Activated naive CD4-positive, alpha-beta T cell treated with Interleukin-2 at 50 U/mL for 16 hours (primary cell): Measurements from ENCODE around the gene CCDC144A.
"Not testable (repeated sequence)": the region's sequence is repeated elsewhere in the genome, so short reads cannot be mapped to it uniquely, and the experiment has no call there.

Experiments
- DNase-seq: peaks from one replicate; pipeline ENCODE4 v3.0.0-alpha.2; 2020

CCDC144A gene, protein sequence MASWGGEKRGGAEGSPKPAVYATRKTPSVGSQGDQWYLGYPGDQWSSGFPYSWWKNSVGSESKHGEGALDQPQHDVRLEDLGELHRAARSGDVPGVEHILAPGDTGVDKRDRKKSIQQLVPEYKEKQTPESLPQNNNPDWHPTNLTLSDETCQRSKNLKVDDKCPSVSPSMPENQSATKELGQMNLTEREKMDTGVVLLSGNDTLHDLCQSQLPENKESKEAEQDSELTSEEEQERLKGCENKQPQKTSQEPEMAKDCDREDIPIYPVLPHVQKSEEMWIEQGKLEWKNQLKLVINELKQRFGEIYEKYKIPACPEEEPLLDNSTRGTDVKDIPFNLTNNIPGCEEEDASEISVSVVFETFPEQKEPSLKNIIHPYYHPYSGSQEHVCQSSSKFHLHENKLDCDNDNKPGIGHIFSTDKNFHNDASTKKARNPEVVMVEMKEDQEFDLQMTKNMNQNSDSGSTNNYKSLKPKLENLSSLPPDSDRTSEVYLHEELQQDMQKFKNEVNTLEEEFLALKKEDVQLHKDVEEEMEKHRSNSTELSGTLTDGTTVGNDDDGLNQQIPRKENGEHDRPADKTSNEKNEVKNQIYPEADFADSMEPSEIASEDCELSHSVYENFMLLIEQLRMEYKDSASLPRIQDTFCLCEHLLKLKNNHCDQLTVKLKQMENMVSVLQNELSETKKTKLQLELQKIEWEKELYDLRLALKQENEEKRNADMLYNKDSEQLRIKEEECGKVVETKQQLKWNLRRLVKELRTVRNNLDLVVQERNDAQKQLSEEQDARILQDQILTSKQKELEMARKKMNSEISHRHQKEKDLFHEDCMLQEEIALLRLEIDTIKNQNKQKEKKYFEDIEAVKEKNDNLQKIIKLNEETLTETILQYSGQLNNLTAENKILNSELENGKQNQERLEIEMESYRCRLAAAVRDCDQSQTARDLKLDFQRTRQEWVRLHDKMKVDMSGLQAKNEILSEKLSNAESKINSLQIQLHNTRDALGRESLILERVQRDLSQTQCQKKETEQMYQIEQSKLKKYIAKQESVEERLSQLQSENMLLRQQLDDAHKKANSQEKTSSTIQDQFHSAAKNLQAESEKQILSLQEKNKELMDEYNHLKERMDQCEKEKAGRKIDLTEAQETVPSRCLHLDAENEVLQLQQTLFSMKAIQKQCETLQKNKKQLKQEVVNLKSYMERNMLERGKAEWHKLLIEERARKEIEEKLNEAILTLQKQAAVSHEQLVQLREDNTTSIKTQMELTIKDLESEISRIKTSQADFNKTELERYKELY (N-terminal part only)

DNA sequence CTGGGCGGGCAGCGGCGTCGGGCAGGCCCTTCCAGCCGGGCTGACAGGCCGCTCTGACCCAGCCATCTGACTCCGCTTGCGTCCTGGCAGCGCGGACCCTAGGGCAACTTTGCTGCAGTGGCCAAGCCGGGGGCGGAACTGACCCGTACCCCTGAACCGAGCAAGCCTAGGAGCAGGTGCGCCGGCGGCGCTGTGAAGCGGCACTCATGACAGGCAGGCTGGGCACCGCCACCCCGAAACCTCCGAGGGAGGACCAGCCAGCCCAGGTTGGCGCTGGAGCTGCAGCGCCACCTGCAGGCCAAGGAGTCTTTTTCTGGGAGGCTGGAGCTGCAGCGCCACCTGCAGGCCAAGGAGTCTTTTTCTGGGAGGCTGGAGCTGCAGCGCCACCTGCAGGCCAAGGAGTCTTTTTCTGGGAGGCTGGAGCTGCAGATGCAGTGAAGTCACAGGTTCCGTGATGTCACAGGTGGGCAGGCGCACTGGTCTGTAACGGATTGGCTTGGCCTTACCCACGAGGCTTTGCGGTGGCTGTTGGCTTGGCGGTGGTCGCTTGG lies at the start of gene CCDC144A:
TSS of gene CCDC144A (plus strand) at position 511 of the 551 bp plus-strand sequence. CDS start 160 bp downstream, outside the sequence.
- peak; percentile 79 for DNase-seq

DNA sequence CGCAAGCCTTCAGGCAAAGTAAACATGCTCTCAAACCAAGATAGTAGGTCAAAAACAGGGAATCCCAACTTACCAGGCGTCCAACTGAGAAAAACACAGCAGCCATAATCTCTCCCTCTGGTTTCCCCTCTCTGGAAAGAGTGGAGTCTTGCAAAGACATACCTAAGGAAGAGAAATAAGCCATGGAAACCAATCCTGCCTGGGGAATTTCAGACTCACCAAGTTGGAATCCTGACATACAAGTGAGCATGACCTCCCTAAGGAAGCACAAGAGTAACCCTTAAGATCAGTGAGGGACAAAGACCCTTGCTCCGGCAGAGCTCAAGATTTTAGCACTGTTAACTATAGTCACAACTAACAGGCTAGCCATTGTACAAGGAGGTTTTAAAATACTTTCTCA lies 40.5 kb upstream of the CCDC144A start:
- no peak for DNase-seq

DNA sequence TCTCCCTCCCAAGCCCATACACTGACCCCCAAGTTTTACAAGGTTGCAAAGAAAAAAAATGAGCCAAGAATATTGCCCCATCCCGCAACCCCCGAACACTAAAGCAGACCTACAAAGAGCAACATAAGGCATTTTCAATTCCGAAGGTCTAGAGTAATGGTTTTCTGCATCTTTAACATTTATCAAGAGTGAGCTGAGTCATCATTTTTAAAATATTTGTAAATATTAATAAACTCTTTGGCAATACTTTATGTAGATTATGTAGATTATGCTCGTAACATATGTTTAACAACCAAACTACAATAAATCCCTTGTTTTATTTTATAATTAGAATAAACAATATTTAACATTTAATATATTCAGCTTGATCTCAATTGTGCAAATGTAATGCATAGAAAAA lies 37.8 kb upstream of the CCDC144A start:
- no peak for DNase-seq

DNA sequence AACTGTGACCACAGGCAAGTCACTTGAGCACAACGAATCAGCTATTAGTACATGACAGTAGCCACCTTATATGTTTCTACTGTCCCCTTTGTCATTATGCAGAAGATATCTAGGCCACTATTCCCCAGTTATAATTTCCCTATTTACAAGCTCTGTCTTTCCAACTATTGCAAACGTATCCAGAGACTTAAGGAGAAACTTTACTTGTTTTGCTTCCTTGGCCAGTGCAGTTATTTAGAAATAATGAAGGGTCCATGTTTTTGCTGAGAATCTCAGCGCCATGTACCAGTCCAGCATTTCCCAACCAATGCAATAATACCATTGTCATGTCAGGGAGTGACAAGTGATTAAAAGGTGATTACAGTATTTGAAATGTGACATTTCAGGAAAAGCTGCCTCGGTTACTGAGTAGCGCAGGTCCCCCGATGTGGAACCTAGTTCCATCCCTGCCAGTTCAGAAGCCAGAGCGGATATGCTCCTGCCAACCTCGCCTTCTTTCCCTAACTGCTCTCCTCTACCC lies 37.1 kb upstream of the CCDC144A start:
- DNase-seq: no peak

DNA sequence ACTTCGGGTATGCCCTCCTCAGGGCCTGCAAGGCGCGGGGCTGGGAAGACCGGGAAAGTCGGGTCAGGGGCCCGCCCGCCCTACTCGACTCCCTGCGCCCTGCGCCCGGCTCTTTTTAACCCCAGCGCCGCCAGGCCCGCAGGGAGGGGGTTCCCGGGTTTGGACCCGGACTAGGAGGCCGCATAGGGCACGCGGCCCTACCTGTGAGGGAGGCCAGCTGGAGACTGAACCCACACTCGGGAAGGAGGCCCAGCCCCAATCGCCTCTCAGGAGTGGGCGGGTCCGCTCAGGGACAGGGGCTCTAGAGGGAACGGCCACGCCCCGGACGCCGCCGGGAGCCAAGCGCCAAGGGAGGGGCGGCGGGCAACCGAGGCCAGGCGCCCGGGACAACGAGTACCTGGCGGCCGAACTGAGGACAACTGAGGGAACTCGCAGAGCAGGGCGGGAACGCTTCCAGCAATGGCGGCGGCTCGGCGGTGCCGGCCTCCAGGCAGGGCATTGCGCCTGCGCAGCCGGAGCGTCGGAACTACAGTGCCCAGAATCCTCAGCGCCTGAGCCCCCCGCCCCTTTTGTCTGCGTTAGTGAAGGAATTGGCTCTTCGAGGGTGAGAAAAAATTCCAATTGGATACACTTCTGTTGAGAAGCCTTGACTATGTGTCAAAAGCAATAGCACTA lies 36.5 kb upstream of the CCDC144A start, which contains the start of gene ZNF624:
TSS of gene ZNF624 (minus strand) at position 484 of the 675 bp plus-strand sequence.
- DNase-seq: peak; percentile 89

DNA sequence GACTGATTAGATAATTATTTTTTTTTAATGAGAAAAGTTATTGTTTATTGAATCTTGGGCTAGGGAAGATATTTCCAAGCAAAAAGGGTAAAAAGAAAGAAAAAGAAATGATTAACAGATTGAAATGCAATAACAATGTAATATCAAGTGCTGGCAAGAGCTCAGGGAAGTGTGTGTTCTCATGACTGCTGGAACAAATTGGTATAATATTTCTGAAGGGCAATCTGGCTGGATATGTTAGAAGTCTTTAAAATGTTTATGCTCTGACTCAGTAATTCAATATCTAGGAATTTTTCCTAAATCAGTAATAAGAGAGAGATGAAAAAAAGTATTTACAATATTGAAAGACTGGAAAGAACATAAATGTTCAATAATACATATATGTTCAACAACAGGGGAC lies 28.8 kb upstream of the CCDC144A start:
- no peak for DNase-seq

DNA sequence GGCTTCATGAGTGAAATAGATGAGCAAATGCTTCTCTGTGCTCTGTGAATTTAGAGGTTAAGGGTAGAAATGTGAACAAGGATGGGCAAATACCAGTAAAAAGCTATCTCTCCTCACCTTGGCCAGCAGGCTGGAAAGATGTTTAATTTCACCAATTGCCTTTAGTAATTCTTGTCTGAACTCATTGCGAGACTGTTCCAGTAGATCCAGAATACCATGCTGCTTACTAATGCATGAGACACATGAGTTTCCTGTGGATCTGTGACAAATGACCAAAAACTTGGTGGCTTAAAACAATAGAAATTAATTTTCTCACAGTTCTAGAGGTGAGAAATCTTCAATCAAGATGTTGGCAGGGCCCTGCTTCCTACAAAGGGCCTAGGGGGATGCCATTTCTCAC lies 27.1 kb upstream of the CCDC144A start:
- DNase-seq: no peak

DNA sequence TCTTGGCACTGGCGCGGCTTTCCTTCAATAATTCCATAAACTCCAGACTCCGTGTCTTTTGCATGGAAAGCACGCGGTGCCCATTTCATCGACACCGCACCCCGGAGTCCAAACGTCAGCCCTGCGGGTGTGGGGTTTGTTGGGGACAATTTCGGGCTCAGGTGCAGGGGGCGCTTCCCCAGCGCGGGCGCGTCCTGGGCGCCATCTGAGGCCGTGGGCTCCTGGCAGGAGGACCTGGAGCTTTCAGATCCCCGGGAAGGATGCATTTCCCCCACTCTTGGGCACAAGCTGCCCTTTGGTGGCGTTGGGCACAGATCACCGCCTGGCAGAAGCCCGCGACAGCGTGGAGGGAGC lies 23.5 kb upstream of the CCDC144A start:
- not testable (repeated sequence) for DNase-seq

DNA sequence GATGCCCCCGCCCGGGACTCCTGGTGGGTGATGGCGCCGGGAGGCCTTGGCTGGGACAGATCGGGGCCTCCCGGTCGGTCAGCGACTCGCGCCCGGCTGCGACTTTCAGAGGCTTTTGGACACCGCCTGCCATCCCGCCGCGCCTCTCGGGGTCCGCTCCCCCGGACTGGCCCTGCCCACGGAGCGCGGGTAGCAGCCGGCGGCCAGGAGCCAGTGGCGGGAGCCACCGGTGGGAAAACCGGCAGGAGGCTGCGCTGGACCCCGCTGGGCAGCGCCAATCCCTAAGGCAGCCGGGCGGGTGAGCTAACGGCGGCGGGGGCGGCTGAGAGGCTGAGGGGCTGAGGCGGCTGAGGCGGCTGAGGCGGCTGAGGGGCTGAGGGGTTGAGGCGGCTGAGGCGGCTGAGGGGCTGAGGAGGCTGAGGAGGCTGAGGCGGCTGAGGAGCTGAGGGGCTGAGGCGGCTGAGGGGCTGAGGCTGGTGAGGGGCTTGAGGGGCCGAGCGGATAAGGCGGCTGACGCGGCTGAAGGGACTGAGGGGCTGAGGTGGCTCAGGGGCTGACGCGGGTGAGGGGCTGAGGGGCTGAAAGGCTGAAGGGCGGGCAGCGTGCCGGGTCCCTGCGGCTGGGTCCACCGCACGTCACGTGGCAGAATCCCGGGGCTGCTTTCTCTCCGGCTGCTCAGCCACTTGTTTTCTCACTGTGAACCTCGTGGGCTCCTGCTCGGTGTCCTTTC lies 23.0 kb upstream of the CCDC144A start:
- peak; percentile 4 for DNase-seq

DNA sequence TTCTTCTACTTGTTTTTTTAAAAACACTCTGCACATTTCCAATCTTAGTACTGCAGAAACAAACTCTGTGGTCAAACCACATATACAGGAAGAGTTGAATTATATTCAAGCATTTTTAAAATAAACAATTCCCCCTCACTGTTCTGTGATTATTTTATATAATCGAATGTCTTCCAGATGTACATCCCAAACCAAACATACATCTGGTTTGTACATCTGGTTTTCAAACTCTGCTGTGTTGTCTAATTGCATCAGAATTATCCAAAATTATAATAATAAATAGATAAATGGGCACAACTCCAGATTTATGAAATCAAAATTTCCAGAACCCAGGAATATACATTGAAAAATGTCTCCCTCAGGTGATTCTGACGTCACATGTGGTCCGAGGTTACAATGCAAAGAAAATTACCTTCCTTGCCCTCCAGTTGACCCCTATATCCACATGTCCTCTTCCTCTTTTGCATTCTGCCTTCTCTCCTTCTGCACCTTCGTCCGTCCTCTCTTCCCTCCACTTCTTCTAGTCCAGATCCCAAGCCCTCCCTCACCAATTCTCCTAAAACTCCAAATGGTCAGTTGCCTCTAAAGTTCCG lies 13.3 kb upstream of the CCDC144A start:
- DNase-seq: no peak

DNA sequence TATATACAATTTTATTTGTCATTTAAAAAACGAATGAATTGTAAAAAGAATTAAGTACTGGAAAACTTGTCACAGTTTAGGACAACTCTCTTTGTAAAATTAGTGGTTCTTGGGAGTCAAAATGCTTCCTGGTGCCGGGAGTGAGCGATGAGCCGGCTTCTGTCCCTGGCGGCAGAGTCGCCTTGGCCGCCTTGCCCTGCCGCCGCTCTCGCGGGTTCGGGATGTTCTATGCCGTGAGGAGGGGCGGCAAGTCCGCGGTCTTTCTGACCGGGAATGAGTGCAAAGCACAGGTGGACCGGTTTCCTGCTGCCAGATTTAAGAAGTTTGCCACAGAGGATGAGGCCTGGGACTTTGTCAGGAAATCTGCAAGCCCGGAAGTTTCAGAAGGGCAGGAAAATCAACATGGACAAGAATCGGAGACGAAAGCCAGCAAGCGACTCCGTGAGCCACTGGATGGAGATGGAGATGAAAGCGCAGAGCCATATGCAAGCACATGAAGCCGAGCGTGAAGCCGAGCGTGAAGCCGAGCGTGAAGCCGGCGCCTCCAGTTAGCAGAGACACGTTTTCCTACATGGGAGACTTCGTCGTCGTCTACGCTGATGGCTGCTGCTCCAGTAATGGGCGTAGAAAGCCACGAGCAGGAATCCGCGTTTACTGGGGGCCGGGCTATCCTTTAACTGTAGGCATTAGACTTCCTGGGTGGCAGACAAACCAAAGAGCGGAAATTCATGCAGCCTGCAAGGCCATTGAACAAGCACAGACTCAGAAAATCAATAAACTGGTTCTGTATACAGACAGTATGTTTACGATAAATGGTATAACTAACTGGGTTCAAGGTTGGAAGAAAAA lies 6.5 kb upstream of the CCDC144A start:
- DNase-seq: not testable (repeated sequence)

DNA sequence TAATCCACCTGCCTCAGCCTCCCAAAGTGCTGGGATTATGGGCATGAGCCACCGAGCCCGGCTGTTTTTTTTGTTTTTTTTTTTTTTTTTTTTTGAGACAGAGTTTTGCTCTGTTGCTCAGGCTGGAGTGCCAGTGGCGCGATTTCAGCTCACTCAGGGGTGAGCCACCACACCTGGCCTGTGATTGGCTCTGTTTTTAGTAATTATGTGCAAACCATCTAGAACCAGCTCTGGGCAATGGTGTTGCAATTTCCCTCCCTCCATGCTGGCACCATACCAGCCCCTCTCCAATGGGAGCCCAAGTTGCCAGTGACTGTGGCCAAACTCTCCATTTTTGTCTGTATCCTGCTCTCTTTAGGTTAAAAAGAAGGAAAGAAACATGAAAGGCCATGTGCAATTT lies 4.0 kb upstream of the CCDC144A start:
- DNase-seq: not testable (repeated sequence)

DNA sequence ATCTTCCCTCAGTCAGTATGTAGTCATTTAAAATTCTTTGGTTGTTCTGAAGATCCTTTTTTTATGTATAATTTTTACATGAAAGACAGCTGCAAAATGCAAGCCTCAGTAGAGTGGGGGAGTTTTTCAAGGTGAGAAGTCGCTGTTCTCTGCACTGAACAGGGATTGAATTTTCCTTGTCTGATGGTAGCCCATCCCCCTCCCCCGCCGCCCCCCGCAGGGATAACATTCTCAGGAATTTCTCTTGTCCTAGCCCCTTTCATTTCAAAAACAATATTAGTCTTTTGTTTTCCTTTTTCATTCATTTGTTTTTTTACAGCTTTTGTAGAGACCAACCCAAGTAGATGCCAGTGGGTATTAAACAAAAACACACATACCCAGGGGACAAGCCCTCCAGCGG lies 2.9 kb upstream of the CCDC144A start:
- DNase-seq: not testable (repeated sequence)

DNA sequence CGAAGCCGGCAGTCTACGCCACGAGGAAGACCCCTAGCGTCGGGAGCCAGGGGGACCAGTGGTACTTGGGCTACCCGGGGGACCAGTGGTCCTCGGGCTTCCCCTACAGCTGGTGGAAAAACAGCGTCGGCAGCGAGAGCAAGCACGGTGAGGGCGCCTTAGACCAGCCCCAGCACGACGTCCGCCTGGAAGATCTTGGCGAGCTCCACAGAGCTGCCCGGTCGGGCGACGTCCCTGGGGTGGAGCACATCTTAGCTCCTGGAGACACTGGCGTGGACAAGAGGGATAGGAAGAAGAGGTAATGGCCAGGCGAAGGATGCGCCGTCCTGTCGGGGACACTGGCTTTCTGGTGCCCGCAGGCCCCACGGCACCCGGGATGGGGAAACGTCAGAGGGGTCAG lies 406 bp downstream of the CCDC144A start:
- peak; percentile 9 for DNase-seq

DNA sequence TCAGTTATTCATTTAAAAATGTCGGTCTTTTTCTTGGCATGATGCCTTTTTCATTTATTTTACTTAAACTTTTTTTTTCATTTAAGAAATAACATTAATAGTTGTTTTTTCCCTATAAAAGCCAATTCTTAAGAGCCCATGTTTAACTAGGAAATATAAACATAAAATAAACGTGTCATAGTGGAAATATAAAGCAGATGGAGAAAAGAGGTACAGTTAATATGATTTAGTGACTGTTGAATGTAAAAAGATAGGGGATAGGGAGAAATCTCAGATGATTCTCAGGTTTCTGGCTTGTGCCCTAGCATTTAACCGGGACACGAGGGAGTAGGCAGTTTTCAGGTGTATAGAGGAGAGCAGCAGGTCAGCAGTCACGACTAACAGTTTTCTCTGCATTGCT lies 7.6 kb downstream of the CCDC144A start:
- DNase-seq: not testable (repeated sequence)

DNA sequence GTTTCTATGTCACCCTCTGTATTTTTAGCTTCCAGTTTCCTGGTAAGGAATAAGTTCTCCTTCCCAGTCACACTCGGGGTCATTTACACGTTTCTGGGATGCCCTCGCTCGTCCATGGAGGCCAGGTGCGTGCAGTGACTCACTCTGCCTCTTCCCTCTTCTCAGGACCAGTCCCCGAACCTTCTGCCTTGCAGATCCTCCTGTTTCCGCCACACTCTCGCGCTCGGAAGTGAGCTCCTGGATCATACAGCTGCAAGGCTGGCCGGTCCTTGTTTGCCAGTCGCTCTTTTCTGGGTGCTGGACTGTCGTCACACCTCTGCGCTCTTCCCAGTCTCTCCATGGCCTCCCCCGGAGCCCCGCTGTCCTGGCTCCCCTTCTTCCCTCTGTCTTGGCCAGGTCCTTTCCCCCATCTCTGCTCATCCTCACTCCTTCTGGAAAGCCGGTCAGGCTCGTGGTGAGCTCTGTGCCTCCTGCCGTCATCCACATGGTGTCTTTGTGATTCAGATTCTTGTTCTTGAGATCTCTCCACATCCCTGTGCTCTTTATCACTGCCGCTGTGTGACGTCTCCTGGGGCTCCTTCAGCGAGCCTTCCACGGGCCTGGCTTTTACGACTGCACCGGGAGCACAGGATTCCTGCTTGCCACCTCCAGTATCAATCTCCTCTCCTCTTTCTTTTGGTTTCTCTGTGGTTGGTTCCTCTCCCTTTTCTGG lies 55.6 kb downstream of the CCDC144A start:
- not testable (repeated sequence) for DNase-seq

DNA sequence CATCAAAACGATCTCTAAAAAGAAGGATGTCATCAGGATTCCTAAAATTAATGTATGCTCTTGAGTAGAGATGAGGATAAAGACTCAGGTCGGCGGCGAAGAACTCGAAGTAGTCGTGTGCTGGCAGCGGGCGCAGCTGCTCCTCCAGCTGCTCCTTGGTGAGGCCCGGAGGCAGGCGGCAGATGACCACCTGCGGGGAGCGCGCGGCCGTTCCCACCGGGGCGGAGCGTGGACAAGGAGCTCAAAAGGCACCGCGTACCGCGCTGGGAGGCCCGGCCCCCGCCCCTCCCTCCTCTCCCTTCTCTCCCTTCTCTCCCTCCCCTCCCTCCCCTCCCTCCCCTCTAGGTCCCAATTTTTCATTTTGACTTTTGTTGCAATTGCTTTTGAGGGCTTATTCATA lies 56.5 kb downstream of the CCDC144A start:
- not testable (repeated sequence) for DNase-seq

DNA sequence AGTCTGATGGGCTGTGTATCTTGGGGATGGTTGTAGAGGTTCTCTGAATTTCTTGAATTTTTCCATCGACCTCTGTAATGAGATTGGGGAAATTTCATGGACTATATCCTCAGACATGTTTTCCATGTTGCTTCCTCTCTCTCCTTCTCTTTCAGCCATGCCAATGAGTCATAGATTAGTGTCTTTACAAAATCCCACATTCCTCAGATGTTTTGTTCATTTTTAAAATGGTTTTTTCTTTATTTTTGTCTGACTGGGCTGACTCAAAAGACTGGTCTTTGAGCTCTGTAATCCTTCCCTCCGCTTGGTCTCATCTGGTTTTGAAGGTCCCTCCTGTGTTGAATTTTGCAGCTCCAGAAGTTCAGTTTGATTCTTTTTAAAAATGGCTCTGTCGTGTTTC lies 60.5 kb downstream of the CCDC144A start:
- DNase-seq: not testable (repeated sequence)
